A549 (cell line): ENCODE measurements around the gene UVRAG. TPM values are rescaled to one million over a fixed set of nuclear protein-coding genes. Genes with fewer than 3 reads are reported as not detected.

ENCODE experiments used
- ATAC-seq, 2 experiments: fragments of 200-7000 bp in 1 of 2; fragments of >200 bp in 1 of 2; cut with Nextera tagmentation in 1 of 2; cut with Tn5 transposase in 1 of 2; 3 replicates each; pipeline versions ENCODE4 v1.8.0 to v1.9.1; 2018 to 2020; ENCODE audit warnings: mild to moderate bottlenecking in 1 of 2, moderate library complexity in 1 of 2
- CTCF ChIA-PET: fragments of 300-600 bp; sonication (Branson Sonifier 250); formaldehyde crosslinking; extraction: SDS; loops from one replicate; lab custom pipeline; 2021; ENCODE audit warnings: antibody characterized with exemption, inconsistent platforms; lab: Yijun Ruan, JAX
- POLR2A ChIA-PET: fragments of 350-600 bp; formaldehyde crosslinking; extraction: SDS; loops from one replicate; lab custom pipeline; 2021; ENCODE audit warnings: antibody characterized with exemption, inconsistent platforms; lab: Yijun Ruan, JAX
- DNase-seq, 2 experiments: peaks; one replicate each; pipeline versions ENCODE4 v3.0.0 to v3.0.0-alpha.2; 2011 to 2016; ENCODE audit warnings: low read depth in 1 of 2, low spot score in 1 of 2
- FAIRE-seq: peaks from 2 replicates; lab custom pipeline; 2011; peaks lifted over from hg19 to GRCh38; lab: Jason Lieb, UNC
- H3K27ac ChIP-seq, 2 experiments: fragments of >200 bp; sonication (Bioruptor Twin); formaldehyde crosslinking; 3 replicates each; pipeline ENCODE4 v1.5.1; 2016 to 2017
- H3K4me1 ChIP-seq: fragments of >200 bp; sonication (Bioruptor Twin); formaldehyde crosslinking; 3 replicates; pipeline ENCODE4 v1.6.1; 2016
- H3K4me2 ChIP-seq: fragments of >200 bp; sonication (Bioruptor Twin); formaldehyde crosslinking; 3 replicates; pipeline ENCODE4 v1.6.1; 2016
- H3K4me3 ChIP-seq: fragments of >200 bp; sonication (Bioruptor Twin); formaldehyde crosslinking; 3 replicates; pipeline ENCODE4 v1.5.1; 2016
- H3K9me3 ChIP-seq: fragments of >200 bp; sonication (Bioruptor Twin); formaldehyde crosslinking; 3 replicates; pipeline ENCODE4 v1.6.1; 2016
- ATOH8 ChIP-seq: fragments of 250-450 bp; sonication (Bioruptor Pico); IDR thresholded peaks from 2 replicates; pipeline ENCODE4 v1.5.0; 2020; ENCODE audit warnings: low read depth, mild to moderate bottlenecking, moderate library complexity
- BCL3 ChIP-seq: fragments of >200 bp; sonication (Bioruptor Twin); formaldehyde crosslinking; IDR thresholded peaks from 3 replicates; pipeline ENCODE4 v1.6.1; 2016
- BHLHE40 ChIP-seq: IDR thresholded peaks from 2 replicates; pipeline ENCODE4 v1.6.1; 2012; ENCODE audit warnings: low read depth, low read length, inconsistent platforms
- CBX2 ChIP-seq: fragments of 200-600 bp; sonication (generic); IDR thresholded peaks from 2 replicates; pipeline ENCODE4 v1.6.1; 2016; ENCODE audit warnings: low read depth, mild to moderate bottlenecking, borderline replicate concordance
- CEBPB ChIP-seq, 2 experiments: fragments of >200 bp in 1 of 2; sonication (Bioruptor Twin) in 1 of 2; formaldehyde crosslinking in 1 of 2; IDR thresholded peaks; 2 replicates each; pipeline ENCODE4 v1.6.1; 2012 to 2016
- FOSB ChIP-seq: fragments of 250-450 bp; sonication (Bioruptor Pico); IDR thresholded peaks from 2 replicates; pipeline ENCODE4 v1.5.0; 2020; ENCODE audit warnings: mild to moderate bottlenecking, moderate library complexity
- FOSL2 ChIP-seq, 2 experiments: fragments of 450-650 bp in 1 of 2; fragments of >200 bp in 1 of 2; sonication (Bioruptor Twin) in 1 of 2; formaldehyde crosslinking; IDR thresholded peaks; 2 replicates each; pipeline versions ENCODE4 v1.5.0 to v1.6.1; 2016 to 2020; ENCODE audit warnings: mild to moderate bottlenecking in 1 of 2, moderate library complexity in 1 of 2
- GATA3 ChIP-seq: IDR thresholded peaks from 2 replicates; pipeline ENCODE4 v1.6.1; 2012; ENCODE audit warnings: borderline replicate concordance
- HEYL ChIP-seq: fragments of 250-450 bp; sonication (Bioruptor Pico); IDR thresholded peaks from 2 replicates; pipeline ENCODE4 v1.8.0; 2021; ENCODE audit warnings: mild to moderate bottlenecking, moderate library complexity
- JUNB ChIP-seq: fragments of >200 bp; sonication (Bioruptor Twin); formaldehyde crosslinking; IDR thresholded peaks from 2 replicates; pipeline ENCODE4 v1.6.1; 2016
- NFE2L2 ChIP-seq: fragments of 150-350 bp; conservative IDR thresholded peaks from 2 replicates; pipeline ENCODE4 v1.6.1; 2014; ENCODE audit warnings: low read length
- PBX3 ChIP-seq: IDR thresholded peaks from 2 replicates; pipeline ENCODE4 v1.6.1; 2012
- RCOR1 ChIP-seq: fragments of 150-350 bp; IDR thresholded peaks from 2 replicates; pipeline ENCODE4 v1.6.1; 2014; ENCODE audit warnings: antibody characterized with exemption, low read length, low read depth
- TFCP2L1 ChIP-seq: fragments of 250-450 bp; sonication (Bioruptor Pico); IDR thresholded peaks from 2 replicates; pipeline ENCODE4 v1.5.0; 2021; ENCODE audit warnings: mild to moderate bottlenecking
- USF2 ChIP-seq: fragments of 450-650 bp; IDR thresholded peaks from 2 replicates; pipeline ENCODE4 v1.6.1; 2014; ENCODE audit warnings: antibody characterized with exemption
- WGBS: methylation state at CpG from one replicate; pipeline ENCODE4 v1.1.6; 2017; ENCODE audit errors: missing lambda C conversion rate; 5-methylcytosine and 5-hydroxymethylcytosine counted together
- polyA plus RNA-seq, 4 experiments: library from polyadenylated mRNA; depleted of rRNA in 3 of 4; stranded (reverse); fragments of >200 nt; fragmentation: RNase III in 1 of 4; extraction: RNeasy Plus Mini Kit Qiagen cat#74134 plus additional on column Dnase treatment in 1 of 4; gene quantifications; 2 replicates in 3 of 4; 3 replicates in 1 of 4; pipeline ENCODE4 v1.2.3, GENCODE V29; 2011 to 2017
- TF ChIP-seq, protein P1 (sequence below): fragments of 150-350 bp; IDR thresholded peaks from 2 replicates; pipeline ENCODE4 v1.6.1; 2014; ENCODE audit warnings: low read depth, mild to moderate bottlenecking, low read length

The UVRAG gene
- polyA plus RNA-seq, 2 of the 4 experiments (the other 2 are of a cell fraction) = 6.1 to 14.1 TPM

DNA sequence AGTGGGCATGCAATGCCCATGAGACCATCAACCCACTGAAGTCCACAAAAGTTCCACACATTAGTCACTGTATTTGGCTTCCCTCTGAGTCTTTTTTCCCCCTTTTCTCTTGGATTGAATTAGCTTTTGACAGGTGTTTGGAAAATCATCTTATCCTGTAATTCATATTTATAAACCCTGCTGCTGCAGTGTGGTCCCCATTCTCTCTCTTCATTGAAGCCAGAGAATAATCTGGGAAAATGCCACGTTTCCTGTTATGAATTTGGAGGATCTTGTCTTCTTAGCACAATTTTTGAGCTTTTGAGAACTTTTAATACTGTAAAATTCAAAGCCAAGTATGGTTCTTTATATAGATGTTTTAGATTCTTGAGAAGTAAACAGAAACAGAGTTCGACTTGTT, 84.8 kb downstream of the UVRAG start:
- ATAC-seq = no peak
- TF ChIP-seq GATA3 (no peak), USF2 (no peak), BCL3 (no peak), TFCP2L1 (CRISPR knock-in tag) (no peak), CBX2 (no peak), BHLHE40 (no peak), NFE2L2 (no peak)
- TF ChIP-seq, protein P1, sequence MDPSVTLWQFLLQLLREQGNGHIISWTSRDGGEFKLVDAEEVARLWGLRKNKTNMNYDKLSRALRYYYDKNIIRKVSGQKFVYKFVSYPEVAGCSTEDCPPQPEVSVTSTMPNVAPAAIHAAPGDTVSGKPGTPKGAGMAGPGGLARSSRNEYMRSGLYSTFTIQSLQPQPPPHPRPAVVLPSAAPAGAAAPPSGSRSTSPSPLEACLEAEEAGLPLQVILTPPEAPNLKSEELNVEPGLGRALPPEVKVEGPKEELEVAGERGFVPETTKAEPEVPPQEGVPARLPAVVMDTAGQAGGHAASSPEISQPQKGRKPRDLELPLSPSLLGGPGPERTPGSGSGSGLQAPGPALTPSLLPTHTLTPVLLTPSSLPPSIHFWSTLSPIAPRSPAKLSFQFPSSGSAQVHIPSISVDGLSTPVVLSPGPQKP = no peak
- DNase-seq = no peak
- H3K27ac ChIP-seq = no peak overlapping the region
- ChIA-PET POLR2A (no interaction called here), CTCF (interaction anchor here (1.3 to 15.5 kb wide), 4 partner anchors 250 to 418 kb away, joined by 4 to 187 read pairs (median 9); no protein-coding TSS in a partner anchor)
- H3K4me1 ChIP-seq = no peaks in the 10 kb centered on the region
- H3K4me2 ChIP-seq = no peak overlapping the region
- H3K4me3 ChIP-seq = no peak overlapping the region
- 50% methylated on average over 2 of the region's 2 CpGs for WGBS
- FAIRE-seq = no peak
- no peaks in the 10 kb centered on the region for H3K9me3 ChIP-seq

DNA sequence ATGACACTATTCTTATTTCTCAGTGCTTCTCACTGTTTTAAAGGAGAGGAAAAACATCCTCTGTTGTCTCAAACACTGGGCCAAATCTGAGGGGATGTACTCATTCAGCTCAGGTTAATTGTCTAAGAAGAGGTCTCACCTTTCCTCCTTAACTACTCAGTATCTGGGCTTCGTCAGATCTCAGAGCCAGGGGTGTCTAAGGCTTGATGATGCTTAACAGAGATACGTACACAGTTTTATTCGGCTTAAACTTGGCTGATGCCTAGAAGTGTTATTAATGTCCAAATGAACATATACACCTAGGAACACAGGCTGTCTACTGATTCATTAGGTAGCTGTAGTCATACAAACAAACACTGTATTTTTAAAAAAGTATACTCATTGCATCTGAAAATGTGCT, 85.8 kb downstream of the UVRAG start:
- no peak for ATAC-seq
- Histone ChIP-seq H3K4me1 (no peaks in the 10 kb centered on the region), H3K27ac (no peak overlapping the region), H3K9me3 (no peaks in the 10 kb centered on the region), H3K4me3 (no peak overlapping the region), H3K4me2 (no peak overlapping the region)
- no peak for FAIRE-seq
- DNase-seq = no peak
- WGBS = 94% methylated on average over 3 of the region's 3 CpGs
- ChIA-PET CTCF (interaction anchor here (1.1 to 15.5 kb wide), 6 partner anchors 10 to 417 kb away, joined by 3 to 187 read pairs (median 6); no protein-coding TSS in a partner anchor), POLR2A (no interaction called here)
- TF ChIP-seq BHLHE40 (no peak), JUNB (no peak), CBX2 (no peak), ATOH8 (no peak), HEYL (CRISPR knock-in tag) (no peak), RCOR1 (no peak)

GRCh38 chr11:75902631-75903030, 87.6 kb downstream of the UVRAG start:
- FAIRE-seq (no peak), ATAC-seq (no peak), DNase-seq (no peak)
- CTCF ChIA-PET = interaction anchor here (1.2 to 15.5 kb wide), 4 partner anchors 9 to 250 kb away, joined by 3 to 187 read pairs (median 6); no protein-coding TSS in a partner anchor
- 69% methylated on average over 2 of the region's 2 CpGs for WGBS
- Histone ChIP-seq H3K27ac (no peak overlapping the region), H3K4me3 (no peak overlapping the region), H3K4me2 (no peak overlapping the region), H3K4me1 (no peaks in the 10 kb centered on the region), H3K9me3 (no peaks in the 10 kb centered on the region)
- no peak for TF ChIP-seq FOSB (CRISPR knock-in tag)
- POLR2A ChIA-PET = no interaction called here

DNA sequence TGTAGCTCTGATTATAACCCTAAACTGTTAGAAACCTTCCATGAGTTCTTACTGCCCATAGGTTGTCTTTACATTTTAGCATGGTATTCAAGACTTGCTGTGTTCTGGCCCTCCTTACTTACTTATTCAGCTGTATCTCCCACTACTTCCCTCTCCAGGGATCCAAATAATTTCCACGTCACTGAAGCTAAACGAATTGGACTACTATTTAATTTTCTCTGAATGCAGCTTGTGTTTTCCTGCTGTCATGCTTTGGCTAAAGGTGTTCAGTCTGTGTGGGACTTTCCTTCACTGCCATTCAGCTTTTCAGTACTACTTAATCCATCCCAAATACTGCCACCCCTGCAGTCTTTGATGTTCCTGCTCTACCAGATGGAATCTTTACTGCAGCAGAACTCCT, 88.3 kb downstream of the UVRAG start:
- no peak overlapping the region for H3K4me3 ChIP-seq
- H3K4me2 ChIP-seq = no peak overlapping the region
- no peaks in the 10 kb centered on the region for H3K9me3 ChIP-seq
- no peak for FAIRE-seq
- DNase-seq = no peak
- 85% methylated on average over 2 of the region's 2 CpGs for WGBS
- no peak overlapping the region for H3K27ac ChIP-seq
- no peak for ATAC-seq
- ChIA-PET POLR2A (no interaction called here), CTCF (interaction anchor here (1.0 to 15.5 kb wide), 4 partner anchors 8 to 305 kb away, joined by 3 to 187 read pairs (median 8); no protein-coding TSS in a partner anchor)
- H3K4me1 ChIP-seq = no peaks in the 10 kb centered on the region
- TF ChIP-seq FOSL2 (IDR thresholded peaks at IDR 0.05) = no peak
- TF ChIP-seq FOSL2 (CRISPR knock-in tag; IDR thresholded peaks at IDR 0.05) = no peak
- no peak for TF ChIP-seq PBX3
- TF ChIP-seq, protein P1 = no peak
- no peak for TF ChIP-seq CEBPB (IDR thresholded peaks at IDR 0.05)
- TF ChIP-seq USF2 = no peak
- TF ChIP-seq, all 56 proteins: peak for 0
